ENCODE results near the gene SEC63.
"Not testable (repeated sequence)": the region's sequence is repeated elsewhere in the genome, so short reads cannot be mapped to it uniquely, and the experiment has no call there.

SEC63 gene

GRCh38 chr6:107931894-107932293 lies 26.1 kb downstream of the SEC63 start:
- no peak for DNase-seq (ENCODE audit: low read depth in 2 of 2)

DNA sequence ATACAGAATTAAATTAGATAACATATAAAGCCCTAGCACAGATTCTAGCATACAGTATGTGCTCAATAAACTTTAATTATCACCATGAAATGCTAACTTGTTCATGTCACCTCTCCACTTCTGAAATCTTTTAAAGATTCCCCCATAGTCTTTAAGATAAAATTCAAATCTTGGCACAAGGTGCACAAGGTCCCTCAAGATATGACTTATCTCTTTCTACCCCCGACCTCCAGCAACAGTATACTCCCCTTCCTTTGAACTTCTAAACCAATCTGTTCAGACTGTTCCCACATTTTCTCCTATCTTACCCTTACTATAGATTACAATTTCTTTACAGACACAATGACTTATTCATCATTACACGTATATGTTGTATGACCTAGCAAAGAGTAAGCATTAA lies 29.0 kb downstream of the SEC63 start:
- no peak for DNase-seq (ENCODE audit: low read depth in 2 of 2)

GRCh38 chr6:107926697-107927544 lies 31.1 kb downstream of the SEC63 start:
- DNase-seq (ENCODE audit: low read depth in 2 of 2) = not testable (repeated sequence)

GRCh38 chr6:107917451-107918375 lies 40.3 kb downstream of the SEC63 start:
- DNase-seq (ENCODE audit: low read depth in 2 of 2) = no peak

DNA sequence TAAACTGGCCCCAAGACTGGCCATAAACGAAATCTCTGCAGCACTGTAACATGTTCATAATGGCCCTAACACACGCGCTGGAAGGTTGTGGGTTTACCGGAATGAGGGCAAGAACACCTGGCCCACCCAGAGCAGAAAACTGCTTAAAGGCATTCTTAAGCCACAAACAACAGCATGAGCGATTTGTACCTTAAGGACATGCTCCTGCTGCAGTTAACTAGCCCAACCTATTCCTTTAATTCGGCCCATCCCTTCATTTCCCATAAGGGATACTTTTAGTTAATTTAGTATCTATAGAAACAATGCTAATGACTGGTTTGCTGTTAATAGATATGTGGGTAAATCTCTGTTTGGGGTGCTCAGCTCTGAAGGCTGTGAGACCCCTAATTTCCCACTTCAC lies 41.0 kb downstream of the SEC63 start:
- not testable (repeated sequence) for DNase-seq (ENCODE audit: low read depth in 2 of 2)

DNA sequence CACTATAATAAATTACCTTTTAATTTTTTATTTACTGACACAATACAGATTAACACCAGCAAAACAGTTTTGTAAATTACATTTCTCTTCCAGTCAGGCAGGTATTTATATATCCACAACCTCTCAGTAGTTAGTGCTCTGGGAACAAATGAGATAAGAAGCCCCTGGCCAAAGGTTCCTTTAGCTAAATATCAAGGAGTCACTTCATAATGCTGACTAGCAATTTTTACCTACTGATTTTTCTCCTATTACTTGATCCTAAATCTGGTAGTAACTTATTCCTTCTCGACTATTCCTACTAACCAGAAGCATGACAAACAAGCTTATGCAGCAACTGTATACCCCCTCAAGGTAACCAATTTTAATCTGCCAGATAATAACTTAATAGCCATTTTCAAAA lies 46.3 kb downstream of the SEC63 start:
- no peak for DNase-seq (ENCODE audit: low read depth in 2 of 2)

DNA sequence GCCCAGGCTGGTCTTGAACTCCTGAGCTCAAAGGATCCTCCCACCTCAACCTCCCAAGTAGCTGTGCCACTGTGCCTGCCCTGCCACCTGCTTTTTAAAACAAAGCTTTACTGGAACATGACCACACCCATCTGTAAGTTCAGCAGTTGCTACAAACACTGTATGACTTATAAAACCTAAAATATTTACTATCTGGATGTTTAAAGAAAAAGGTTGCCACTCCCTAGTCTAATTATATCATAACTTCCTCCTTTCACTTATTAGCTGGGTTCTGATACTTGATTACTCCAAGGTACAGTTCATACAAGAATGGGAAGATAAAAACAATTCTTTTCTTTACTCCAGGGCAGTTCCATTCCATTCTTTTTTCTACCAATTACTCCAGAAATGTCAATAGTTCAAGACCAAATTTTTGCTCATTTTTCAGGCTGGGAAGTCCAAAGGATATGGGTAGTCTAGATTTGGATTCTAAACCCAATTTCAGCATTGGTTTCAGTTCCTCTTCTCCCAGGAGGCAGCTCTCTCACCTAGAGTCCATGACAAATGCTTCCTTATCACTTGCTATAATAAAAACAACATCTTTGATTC lies 63.1 kb downstream of the SEC63 start:
- no peak for DNase-seq (ENCODE audit: low read depth in 2 of 2)

GRCh38 chr6:107890431-107890830 lies 67.6 kb downstream of the SEC63 start:
- DNase-seq (ENCODE audit: low read depth in 2 of 2) = not testable (repeated sequence)

DNA sequence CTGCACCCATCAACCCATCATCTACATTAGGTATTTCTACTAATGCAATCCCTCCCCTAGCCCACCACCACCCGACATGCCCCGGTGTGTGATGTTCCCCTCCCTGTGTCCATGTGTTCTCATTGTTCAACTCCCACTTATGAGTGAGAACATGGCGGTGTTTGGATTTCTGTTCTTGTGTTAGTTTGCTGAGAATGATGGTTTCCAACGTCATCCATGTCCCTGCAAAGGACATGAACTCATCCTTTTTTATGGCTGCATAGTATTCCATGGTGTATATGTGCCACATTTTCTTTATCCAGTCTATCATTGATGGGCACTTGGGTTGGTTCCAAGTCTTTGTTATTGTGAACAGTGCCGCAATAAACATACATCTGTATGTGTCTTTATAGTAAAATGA lies 72.1 kb downstream of the SEC63 start:
- not testable (repeated sequence) for DNase-seq (ENCODE audit: low read depth in 2 of 2)

DNA sequence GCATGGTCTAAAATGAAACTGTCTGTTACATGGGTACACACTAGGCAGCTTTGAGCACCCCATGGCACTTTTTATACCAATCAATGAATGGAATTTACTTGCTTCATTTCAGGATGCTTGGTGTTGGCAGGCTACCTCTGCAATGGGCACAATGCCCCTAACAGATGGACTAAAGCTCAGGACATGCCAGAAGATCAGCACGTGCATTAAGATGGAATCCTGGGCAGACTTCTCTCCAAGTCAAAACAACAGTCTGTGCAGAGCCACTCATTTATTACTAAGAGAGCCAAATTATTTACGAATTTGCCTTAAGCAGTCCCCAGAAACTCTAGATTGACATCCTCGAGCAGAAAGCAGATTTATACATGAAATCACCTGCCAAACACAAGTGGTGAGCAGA lies 78.1 kb downstream of the SEC63 start:
- DNase-seq (ENCODE audit: low read depth in 2 of 2) = no peak

DNA sequence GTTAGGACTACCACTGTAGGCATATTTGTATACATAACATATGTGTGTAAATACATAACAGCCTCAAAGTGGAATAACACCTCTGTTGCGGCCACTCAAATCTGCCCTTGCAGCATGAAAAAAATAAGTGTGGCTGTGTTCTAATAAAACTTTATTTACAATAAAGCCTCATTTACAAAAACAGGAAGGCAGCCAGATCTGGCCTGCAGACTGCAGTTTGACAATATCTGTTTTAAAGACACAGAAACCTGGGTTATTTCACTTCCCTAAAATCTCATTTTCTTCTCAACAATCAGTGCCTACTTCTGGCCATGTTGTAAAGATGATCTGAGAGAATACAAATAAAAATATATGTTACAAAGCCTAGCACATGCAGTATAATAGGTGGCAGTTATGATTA lies 80.0 kb downstream of the SEC63 start:
- no peak for DNase-seq (ENCODE audit: low read depth in 2 of 2)

DNA sequence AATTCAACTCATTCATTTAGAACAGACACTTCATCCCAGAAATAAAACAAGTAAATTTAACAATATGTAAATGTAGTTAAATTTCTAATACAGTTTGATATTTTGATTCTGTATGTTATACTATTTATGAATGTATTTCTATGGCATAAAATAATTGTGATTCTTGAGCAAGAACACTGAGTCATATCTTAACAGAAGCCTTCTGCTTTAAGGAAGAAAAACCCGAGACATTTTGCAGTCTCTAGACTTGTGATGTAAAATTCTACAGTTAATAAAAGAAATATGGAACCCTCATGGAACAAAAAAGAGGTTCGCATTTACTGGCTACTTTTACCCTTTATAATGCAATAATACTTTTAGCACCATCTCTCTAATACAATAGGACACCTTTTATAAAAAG lies 86.0 kb downstream of the SEC63 start:
- DNase-seq (ENCODE audit: low read depth in 2 of 2) = no peak

DNA sequence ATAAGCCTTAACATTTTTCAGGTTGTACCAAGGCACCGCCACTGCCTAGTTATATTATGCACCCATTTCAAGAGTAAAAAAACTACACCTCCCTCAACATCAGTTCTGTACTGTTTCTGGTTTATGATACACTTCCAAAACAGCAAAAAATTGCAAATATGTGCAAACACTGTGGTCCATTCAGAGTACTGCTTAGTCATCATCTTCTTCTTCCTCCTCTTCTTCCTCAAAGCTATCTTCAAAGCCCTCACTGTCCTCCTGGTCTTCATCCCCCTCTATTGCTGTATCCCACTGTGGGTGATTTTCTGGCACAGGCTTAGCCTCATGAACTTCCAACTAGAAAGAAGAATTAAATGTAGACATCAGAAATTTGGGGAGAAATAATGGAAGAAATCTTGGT lies 86.5 kb downstream of the SEC63 start:
- not testable (repeated sequence) for DNase-seq (ENCODE audit: low read depth in 2 of 2)

- no peak for DNase-seq (ENCODE audit: low read depth in 2 of 2)
These were observed 87.0 kb downstream of the SEC63 start for GRCh38 chr6:107871016-107871415.

DNA sequence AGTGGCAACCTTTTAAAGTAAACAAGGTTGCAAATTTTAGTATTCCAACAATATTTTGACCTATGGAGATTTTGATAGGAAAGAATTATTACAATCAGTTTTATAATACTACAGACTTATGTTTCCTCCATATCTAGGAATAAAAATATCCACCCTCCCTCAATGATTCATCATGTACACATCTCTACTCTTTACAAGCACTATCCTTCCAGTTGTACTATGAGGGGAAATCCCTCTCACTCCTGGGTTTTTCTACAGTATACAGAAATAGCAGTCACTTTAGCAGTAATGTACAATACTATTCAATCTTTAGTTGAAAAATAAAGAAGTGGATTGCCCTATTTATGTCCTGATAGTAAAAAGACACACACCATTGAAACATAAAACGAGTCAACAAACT lies 87.6 kb downstream of the SEC63 start:
- DNase-seq (ENCODE audit: low read depth in 2 of 2) = no peak

DNA sequence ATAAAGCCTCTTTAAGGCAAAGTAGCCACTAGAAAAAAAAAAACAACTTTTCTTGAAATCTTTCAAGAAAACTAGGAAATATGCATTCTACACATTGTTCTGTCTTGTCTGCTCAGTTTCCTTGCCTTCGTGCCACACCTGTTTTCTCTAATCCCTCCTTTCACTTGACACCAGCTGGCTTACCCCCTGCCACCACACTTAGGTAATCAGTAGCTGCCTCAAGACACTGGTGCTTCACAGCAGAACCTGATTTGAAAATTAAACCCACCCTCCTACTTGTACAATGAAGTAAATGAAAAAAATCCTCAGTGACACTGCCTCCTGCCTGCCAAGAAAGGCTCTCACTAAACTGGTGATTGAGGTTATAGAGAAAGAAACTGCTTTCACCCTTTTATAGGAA lies 88.1 kb downstream of the SEC63 start:
- DNase-seq (ENCODE audit: low read depth in 2 of 2) = no peak

DNA sequence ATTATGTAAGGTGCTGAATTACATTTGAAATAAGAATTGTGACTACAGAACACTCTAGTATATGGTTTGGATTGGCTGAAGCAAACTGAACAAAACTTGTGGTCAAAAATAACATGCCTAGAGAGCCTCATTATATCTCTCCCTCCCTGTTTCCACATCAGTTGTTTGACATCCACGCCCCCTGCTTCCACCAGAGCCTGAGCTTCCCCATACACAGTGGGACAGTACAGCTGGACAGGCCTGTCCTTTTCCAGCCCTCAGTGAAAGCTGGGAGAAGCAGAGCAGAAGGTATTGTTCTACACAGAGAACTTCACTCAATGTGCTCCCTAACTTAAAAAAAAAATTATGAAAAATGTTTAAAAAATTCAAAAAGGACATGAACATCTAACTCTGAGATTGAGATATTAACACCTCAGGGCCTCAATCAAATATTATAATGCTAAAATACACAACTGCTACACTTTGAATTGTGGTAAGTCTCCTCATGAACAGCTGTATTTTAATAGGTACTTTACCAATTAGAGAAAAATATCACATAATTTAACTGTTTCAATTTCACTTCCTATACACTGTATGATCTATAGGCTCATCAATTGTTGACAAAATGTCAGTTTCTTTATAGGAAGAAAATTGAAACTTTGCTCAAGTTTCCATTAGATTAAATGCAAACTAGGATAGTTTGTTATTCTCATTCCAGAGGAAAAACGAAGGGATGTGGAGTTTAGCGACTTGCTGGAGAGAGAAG lies 89.0 kb downstream of the SEC63 start:
- DNase-seq (ENCODE audit: low read depth in 2 of 2) = no peak

DNA sequence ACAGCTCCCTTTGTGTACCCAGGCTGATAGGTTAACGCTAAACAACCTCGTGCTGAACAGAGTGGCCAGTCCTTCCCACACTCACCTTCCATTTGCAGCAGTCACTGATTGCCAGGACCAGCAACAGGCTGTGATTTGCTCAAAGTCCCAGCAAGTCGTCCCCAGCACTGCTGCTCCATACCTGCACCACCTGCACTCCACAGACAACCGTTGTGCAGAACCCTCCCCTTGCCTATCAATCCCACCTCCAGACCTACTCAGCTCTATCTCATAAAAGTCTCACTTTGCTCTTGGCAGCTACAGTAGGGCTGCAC lies 90.7 kb downstream of the SEC63 start:
- no peak for DNase-seq (ENCODE audit: low read depth in 2 of 2)

- DNase-seq (ENCODE audit: low read depth in 2 of 2) = no peak
These were observed 91.3 kb downstream of the SEC63 start for GRCh38 chr6:107866606-107867301.

DNA sequence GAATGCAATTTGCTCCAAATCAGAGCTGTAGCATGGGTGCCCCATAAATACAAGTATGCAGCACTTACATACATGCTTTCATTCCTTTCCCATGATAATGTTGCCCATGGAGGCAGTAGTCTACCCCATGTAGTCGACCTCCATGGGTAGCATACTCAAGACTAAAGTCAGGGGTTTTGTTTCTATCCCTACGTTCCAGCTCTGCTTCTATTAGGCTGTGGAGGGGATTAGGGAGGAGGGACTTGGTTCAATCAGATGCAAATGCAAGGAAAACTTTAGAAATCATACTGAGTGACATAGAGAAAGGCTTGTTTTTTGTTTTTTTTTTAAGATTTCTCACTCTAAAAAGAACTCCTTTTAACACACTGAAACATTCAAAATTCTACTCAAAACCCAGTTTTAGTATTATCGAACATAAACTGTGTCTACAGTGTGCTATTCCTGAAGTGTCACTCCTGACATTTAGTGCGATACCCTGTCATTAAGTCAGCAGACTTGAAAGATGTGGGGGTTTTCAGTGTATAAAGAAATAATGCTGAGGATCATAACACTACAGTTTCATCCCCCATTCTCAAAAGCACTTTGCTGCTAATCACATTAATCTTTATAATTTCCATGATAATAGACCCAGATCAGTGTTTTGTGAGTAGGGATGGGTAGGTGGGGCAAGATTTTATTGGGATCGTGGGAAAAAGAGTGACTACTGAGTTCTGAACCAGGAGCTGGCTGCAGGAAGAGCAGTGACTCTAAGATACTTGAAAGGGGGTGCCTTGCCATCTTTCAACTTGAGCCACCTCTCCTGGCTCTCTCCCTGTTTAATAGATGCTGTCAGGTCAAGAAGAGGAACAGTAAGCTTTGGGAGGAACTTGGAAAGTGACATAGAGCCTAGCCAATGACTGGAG lies 93.5 kb downstream of the SEC63 start:
- no peak for DNase-seq (ENCODE audit: low read depth in 2 of 2)
